Breast epithelium (tissue), 4 donors: Measurements from ENCODE around the gene NAAA. TPM values are rescaled to one million over a fixed set of nuclear protein-coding genes. Genes with fewer than 3 reads are reported as not detected.

ENCODE experiments used
- DNase-seq, 2 donors: peaks; one replicate each; pipeline ENCODE4 v3.0.0-alpha.2; 2019; ENCODE audit warnings: low spot score in 2 of 2
- H3K27ac ChIP-seq, 2 donors: fragments of 200-600 bp; sonication (generic) in 1 of 2; one replicate each; pipeline ENCODE4 v1.5.1; 2016 to 2019; ENCODE audit warnings: mild to moderate bottlenecking in 1 of 2
- H3K27me3 ChIP-seq, 2 donors: fragments of 200-600 bp; sonication (generic) in 1 of 2; one replicate each; pipeline versions ENCODE4 v1.5.1 to v1.6.0; 2017 to 2019; ENCODE audit warnings: control low read depth in 1 of 2, mild to moderate bottlenecking in 1 of 2
- H3K36me3 ChIP-seq: fragments of 200-600 bp; one replicate; pipeline ENCODE4 v1.5.1; 2019
- H3K4me1 ChIP-seq, 2 donors: fragments of 200-600 bp; sonication (generic); one replicate each; pipeline ENCODE4 v1.5.1; 2016 to 2019; ENCODE audit warnings: control low read depth in 1 of 2
- H3K4me3 ChIP-seq, 3 donors: fragments of 200-600 bp; sonication (generic); 1 replicate in 2 of 3; 2 replicates in 1 of 3; pipeline ENCODE4 v1.5.1; 2016 to 2019; ENCODE audit warnings: mild to moderate bottlenecking in 3 of 3, moderate library complexity in 2 of 3
- H3K9me3 ChIP-seq, 2 donors: fragments of 200-600 bp; sonication (generic) in 1 of 2; one replicate each; pipeline ENCODE4 v1.5.1; 2016 to 2019; ENCODE audit warnings: control low read depth in 1 of 2
- CTCF ChIP-seq, 3 donors: fragments of 450-650 bp; IDR thresholded peaks; one replicate each; pipeline ENCODE4 v1.5.1; 2016 to 2017; ENCODE audit warnings: antibody characterized with exemption in 3 of 3, mild to moderate bottlenecking in 3 of 3, moderate library complexity in 3 of 3
- POLR2A ChIP-seq: fragments of 450-650 bp; IDR thresholded peaks from one replicate; pipeline ENCODE4 v1.6.1; 2016; ENCODE audit warnings: antibody characterized with exemption, mild to moderate bottlenecking, moderate library complexity
- POLR2AphosphoS5 ChIP-seq, 3 donors: sonication (generic); formaldehyde crosslinking; IDR thresholded peaks; one replicate each; pipeline ENCODE4 v1.6.1; 2017; ENCODE audit warnings: antibody characterized with exemption in 3 of 3
- intact Hi-C: fragments of 100-400 bp; cut with DNase I; formaldehyde crosslinking; loops from one replicate; pipeline ENCODE4 v1.15.1; 2023; ENCODE audit warnings: low total_unique reads
- total RNA-seq, 3 donors: library from RNA; depleted of rRNA; stranded (reverse); fragments of >200 nt; gene quantifications; one replicate each; pipeline ENCODE4 v1.1.0, GENCODE V29; 2016

The NAAA gene
- total RNA-seq, 3 donors from 2014 or later = 56.5 to 92.8 (median 78.6) TPM

DNA sequence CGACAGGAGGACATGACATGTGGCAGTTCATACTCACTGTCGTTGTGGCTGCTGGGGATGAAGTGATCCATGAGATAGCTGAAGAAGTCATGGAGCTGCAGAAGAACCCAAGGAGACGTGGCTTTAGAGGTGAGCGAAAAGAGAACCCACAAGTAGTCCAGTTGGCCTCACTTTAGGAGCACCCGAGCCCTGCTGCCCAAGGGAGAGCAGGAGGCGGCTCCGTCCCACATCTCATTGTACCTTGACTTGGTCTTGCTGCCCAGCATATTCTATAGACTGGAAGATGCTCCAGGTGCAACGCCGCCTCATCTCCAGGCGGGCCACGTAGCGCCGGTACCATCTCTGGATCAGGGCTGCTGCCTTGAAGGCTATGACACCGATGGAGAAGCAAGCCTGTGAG, 49.2 kb downstream of the NAAA start:
- intact Hi-C loops = no loop called here
- TF ChIP-seq POLR2A (no peak), CTCF (IDR thresholded peaks at IDR 0.05) (no peak), POLR2AphosphoS5 (IDR thresholded peaks at IDR 0.05) (no peak)
- Histone ChIP-seq H3K36me3 (no peaks in the 10 kb centered on the region), H3K9me3 (no peaks in the 10 kb centered on the region), H3K4me1 (no peaks in the 10 kb centered on the region), H3K27ac (no peak overlapping the region), H3K4me3 (no peak overlapping the region), H3K27me3 (no peaks in the 10 kb centered on the region)
- DNase-seq = no peak

GRCh38 chr4:75889537-75890199, 51.1 kb downstream of the NAAA start:
- Histone ChIP-seq H3K9me3 (no peaks in the 10 kb centered on the region), H3K4me1 (no peaks in the 10 kb centered on the region), H3K27ac (no peak overlapping the region), H3K4me3 (no peak overlapping the region), H3K36me3 (no peaks in the 10 kb centered on the region), H3K27me3 (no peaks in the 10 kb centered on the region)
- TF ChIP-seq POLR2AphosphoS5 (IDR thresholded peaks at IDR 0.05) = no peak
- no peak for TF ChIP-seq POLR2A
- no peak for TF ChIP-seq CTCF (IDR thresholded peaks at IDR 0.05)
- intact Hi-C loops = no loop called here
- DNase-seq = no peak

GRCh38 chr4:75886104-75886503, 54.7 kb downstream of the NAAA start:
- intact Hi-C loops = no loop called here
- Histone ChIP-seq H3K9me3 (no peaks in the 10 kb centered on the region), H3K27ac (no peak overlapping the region), H3K27me3 (no peaks in the 10 kb centered on the region), H3K4me3 (no peak overlapping the region), H3K36me3 (no peaks in the 10 kb centered on the region), H3K4me1 (no peaks in the 10 kb centered on the region)
- DNase-seq = no peak
- TF ChIP-seq POLR2AphosphoS5 (IDR thresholded peaks at IDR 0.05) (no peak), CTCF (IDR thresholded peaks at IDR 0.05) (no peak), POLR2A (no peak)

DNA sequence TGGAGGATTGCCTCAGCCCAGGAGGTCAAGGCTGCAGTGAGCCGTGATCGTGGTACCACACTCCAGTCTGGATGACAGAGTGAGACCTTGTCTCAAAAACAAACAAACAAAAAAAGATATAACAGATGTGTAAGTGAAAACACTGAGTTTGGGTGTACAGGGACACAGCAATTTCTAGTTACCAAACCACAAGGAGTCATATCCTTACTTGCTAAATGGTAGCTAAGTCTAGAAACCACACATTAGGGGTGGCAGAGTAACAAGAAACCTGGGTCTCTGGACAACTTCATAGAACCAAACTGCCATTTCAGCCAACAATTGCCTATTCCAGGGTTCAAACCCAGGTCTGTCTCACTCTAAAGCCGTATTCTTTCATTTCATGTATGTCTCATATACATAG, 59.3 kb downstream of the NAAA start:
- DNase-seq = no peak
- no peak for TF ChIP-seq POLR2AphosphoS5 (IDR thresholded peaks at IDR 0.05)
- TF ChIP-seq CTCF (IDR thresholded peaks at IDR 0.05) = no peak
- no peak for TF ChIP-seq POLR2A
- Histone ChIP-seq H3K4me3 (no peak overlapping the region), H3K27ac (no peak overlapping the region), H3K4me1 (no peaks in the 10 kb centered on the region), H3K36me3 (no peaks in the 10 kb centered on the region), H3K9me3 (no peaks in the 10 kb centered on the region), H3K27me3 (no peaks in the 10 kb centered on the region)
- intact Hi-C loops = no loop called here

- DNase-seq = no peak
Measured at GRCh38 chr4:75880278-75880677, 60.5 kb downstream of the NAAA start.

More at GRCh38 chr4:75880278-75880677, 60.5 kb downstream of the NAAA start:
- Histone ChIP-seq H3K27me3 (no peaks in the 10 kb centered on the region), H3K27ac (no peak overlapping the region), H3K9me3 (no peaks in the 10 kb centered on the region), H3K4me1 (no peaks in the 10 kb centered on the region), H3K36me3 (no peaks in the 10 kb centered on the region), H3K4me3 (no peak overlapping the region)
- intact Hi-C loops = no loop called here
- TF ChIP-seq POLR2A (no peak), POLR2AphosphoS5 (IDR thresholded peaks at IDR 0.05) (no peak), CTCF (IDR thresholded peaks at IDR 0.05) (no peak)
